ENCODE results near the gene MROH9.

MROH9 gene

GRCh38 chr1:171082606-171083005 is 147.3 kb downstream of the MROH9 start:
- no peak for DNase-seq

DNA sequence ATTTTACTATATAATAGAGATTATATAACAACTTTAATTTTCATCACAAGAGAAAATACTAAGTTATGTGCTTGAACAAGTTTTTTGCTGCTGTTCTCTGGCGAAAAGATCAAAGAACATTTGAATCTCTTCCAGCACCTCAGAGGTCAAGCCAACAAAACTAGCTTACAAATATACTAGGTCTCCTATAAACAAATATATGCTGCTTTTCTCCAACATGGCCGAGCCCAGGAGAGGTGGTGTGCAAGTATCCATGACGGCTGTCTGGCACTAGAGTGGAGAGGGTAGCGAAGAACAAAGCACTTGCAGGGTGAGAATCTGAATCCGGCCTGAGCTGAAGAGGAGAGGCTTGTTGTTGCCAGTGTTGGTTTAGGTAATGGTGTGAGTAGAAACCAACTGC is 147.9 kb downstream of the MROH9 start:
- no peak for DNase-seq

- no peak for DNase-seq
These were observed 148.8 kb downstream of the MROH9 start for GRCh38 chr1:171084091-171084490.

DNA sequence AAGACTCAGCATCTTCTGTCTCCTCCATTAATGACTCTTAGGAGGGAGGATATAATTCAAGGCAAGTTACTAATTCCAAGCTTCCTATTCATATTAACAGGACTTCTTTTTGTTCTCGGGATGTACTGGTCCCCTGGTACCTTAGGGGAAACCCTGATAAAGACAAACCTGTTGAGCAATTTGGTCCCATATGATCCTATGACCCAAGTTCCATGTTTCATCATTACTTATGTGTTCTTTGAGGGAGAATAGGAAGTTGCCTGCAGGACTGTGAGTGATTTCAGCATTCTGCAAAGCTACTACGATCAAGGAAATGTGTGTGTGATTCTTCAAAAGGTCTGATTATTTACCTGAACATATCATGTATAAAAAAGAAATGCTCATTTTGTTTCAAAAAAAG is 149.5 kb downstream of the MROH9 start:
- DNase-seq: no peak

GRCh38 chr1:171087896-171088295 is 152.6 kb downstream of the MROH9 start:
- no peak for DNase-seq

GRCh38 chr1:171090604-171091003 is 155.3 kb downstream of the MROH9 start, which contains the start of gene FMO3:
TSS of gene FMO3 (plus strand) at chr1:171090905. CDS start at chr1:171092659, 1,754 bp downstream.
- no peak for DNase-seq

DNA sequence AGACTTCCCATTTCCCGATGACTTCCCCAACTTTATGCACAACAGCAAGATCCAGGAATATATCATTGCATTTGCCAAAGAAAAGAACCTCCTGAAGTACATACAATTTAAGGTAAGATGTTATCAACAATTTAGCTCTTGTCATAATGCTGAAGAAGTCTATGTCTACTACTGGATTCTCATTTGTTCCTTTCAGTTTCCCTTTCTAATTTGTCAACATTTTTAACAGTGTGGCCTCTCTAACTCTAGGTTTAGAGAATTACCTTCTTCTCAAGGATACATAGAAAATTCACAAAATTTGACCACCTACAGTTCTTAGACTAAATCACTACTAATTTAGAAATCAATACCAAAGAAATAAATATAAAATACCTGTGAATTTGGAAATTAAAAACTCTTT is 168.5 kb downstream of the MROH9 start:
- DNase-seq: no peak

DNA sequence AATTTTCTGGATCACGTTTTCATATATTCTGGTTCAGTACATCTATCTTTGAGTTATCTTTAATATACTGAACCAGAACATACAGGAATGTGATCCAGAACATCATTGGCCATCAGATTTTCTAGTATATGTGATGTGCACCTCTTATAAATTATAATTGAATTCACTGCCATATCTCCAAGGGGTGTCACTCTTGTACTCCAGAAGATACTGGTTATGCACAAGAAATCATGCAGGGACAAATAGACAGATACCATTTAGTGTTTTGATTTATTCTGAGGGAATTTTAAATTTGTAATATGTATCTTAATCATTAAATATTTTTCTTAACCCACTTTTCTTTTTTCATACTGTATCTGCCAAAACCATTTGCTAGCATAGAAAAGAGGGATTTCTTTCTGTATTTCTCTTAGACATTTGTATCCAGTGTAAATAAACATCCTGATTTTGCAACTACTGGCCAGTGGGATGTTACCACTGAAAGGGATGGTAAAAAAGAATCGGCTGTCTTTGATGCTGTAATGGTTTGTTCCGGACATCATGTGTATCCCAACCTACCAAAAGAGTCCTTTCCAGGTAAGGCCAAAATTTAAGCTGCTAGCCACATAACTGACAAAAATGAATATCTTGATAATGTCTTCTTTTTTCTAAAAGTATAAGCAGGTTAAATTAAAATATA is 172.1 kb downstream of the MROH9 start:
- DNase-seq: no peak

GRCh38 chr1:171107969-171108368 is 172.6 kb downstream of the MROH9 start:
- no peak for DNase-seq

DNA sequence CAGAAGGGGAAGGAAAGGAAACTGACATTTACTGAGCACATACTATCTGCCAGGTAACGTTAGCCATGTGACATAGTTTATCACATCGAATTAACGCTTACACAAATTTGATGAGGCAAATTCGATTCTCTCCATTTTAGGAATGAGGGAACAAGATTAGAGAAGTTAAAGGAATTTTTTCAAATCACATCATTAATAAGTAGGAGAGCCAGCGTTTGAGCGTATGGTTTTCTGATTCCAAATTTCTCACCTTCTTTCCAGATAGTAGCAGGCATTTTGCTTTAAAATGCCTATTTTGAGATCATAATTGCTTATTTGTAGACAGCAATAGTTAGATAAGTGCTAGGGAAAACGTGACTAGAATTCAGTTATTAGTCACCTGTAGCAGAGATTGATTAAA is 174.6 kb downstream of the MROH9 start:
- DNase-seq: no peak

GRCh38 chr1:171110621-171111326 is 175.4 kb downstream of the MROH9 start:
- no peak for DNase-seq

DNA sequence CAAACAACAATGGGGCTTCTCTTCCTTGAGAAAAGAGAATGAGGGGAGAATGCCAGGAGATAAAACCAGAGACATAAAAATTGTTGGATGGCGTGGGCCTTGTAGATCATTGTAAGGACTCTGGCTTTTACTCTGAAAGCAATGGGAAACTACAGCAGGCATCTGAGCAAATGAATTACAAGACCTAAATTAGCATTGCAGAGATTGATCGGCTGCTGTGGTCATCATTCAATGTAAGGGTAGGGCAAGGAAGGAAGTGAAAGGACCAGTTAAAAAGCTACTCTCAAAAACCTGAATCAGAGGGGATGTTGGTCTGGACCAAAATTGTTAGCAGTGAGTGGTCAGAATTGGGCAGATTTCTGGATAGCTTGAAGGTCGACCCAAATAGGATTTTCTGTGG is 176.8 kb downstream of the MROH9 start:
- no peak for DNase-seq

DNA sequence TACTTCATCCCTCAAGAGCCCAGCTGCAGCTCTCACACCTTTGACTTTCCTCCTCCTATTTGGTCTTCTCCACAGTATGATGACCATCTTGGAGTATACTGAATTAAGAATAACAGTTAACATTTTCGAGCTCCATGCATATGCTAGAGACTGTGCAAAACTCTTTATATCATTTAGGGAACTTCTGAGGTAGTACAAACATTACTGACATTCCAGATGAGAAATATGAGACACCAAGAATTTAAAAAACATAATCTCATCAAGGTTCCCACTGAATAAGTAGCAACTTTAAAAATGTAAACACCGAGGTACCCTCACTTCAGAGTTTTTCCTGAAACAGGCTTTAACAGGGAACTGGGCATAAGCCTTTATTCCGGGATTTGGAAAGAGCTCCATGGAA is 178.0 kb downstream of the MROH9 start:
- no peak for DNase-seq

Measured in KG1 (cell line).